ENCODE data around the gene UBXN4.
"Not testable (repeated sequence)": the region's sequence is repeated elsewhere in the genome, so short reads cannot be mapped to it uniquely, and the experiment has no call there.

Gene UBXN4

GRCh38 chr2:135795641-135796040 is 54.0 kb downstream of the UBXN4 start:
- TF ChIP-seq CTCF (IDR thresholded peaks at IDR 0.05; ENCODE audit: borderline replicate concordance, insufficient read depth, low read depth, low read length), result peak; percentile 24; the same call in 1 of the 2 replicates
- H3K4me3 ChIP-seq (ENCODE audit: low read depth, low read length), result not testable (repeated sequence)

- TF ChIP-seq CTCF (IDR thresholded peaks at IDR 0.05; ENCODE audit: borderline replicate concordance, insufficient read depth, low read depth, low read length), result no peak
- no peak overlapping the region for H3K4me3 ChIP-seq (ENCODE audit: low read depth, low read length)
Measured at GRCh38 chr2:135796606-135797005, 55.0 kb downstream of the UBXN4 start.

GRCh38 chr2:135797497-135798274 is 56.0 kb downstream of the UBXN4 start:
- TF ChIP-seq CTCF (IDR thresholded peaks at IDR 0.05; ENCODE audit: borderline replicate concordance, insufficient read depth, low read depth, low read length), result peak; percentile 97
- no peak overlapping the region for H3K4me3 ChIP-seq (ENCODE audit: low read depth, low read length)

- no peak for TF ChIP-seq CTCF (IDR thresholded peaks at IDR 0.05; ENCODE audit: borderline replicate concordance, insufficient read depth, low read depth, low read length)
- no peak overlapping the region for H3K4me3 ChIP-seq (ENCODE audit: low read depth, low read length)
Measured at GRCh38 chr2:135798275-135798705, 56.6 kb downstream of the UBXN4 start.

GRCh38 chr2:135798762-135799161 is 57.1 kb downstream of the UBXN4 start:
- no peak overlapping the region for H3K4me3 ChIP-seq (ENCODE audit: low read depth, low read length)
- peak; percentile 36; the same call in 1 of the 2 replicates for TF ChIP-seq CTCF (IDR thresholded peaks at IDR 0.05; ENCODE audit: borderline replicate concordance, insufficient read depth, low read depth, low read length)

- no peak for TF ChIP-seq CTCF (IDR thresholded peaks at IDR 0.05; ENCODE audit: borderline replicate concordance, insufficient read depth, low read depth, low read length)
- H3K4me3 ChIP-seq (ENCODE audit: low read depth, low read length), result no peak overlapping the region
Measured at GRCh38 chr2:135799738-135800137, 58.1 kb downstream of the UBXN4 start.

Data from GM12875 (cell line).